PC-3 (cell line): ENCODE results near the gene PDE2A. TPM values are rescaled to one million over a fixed set of nuclear protein-coding genes. Genes with fewer than 3 reads are reported as not detected.

ENCODE experiments used
- ATAC-seq: fragments of 200-7000 bp; cut with Tn5 transposase; 2 replicates; pipeline ENCODE4 v1.9.1; 2020; ENCODE audit warnings: mild to moderate bottlenecking, moderate library complexity
- BruUV-seq: library from RNA; stranded (reverse); fragments of 400-500 nt; replicated peaks from 2 replicates; lab custom pipeline; 2021; lab: Mats Ljungman, UMichigan
- CTCF ChIA-PET: fragments of 300-600 bp; sonication (Branson Sonifier 250); formaldehyde crosslinking; loops from one replicate; lab custom pipeline; 2022; ENCODE audit warnings: antibody characterized with exemption; lab: Charles Lee
- POLR2A ChIA-PET: fragments of 300-600 bp; sonication (Branson Sonifier 250); formaldehyde crosslinking; loops from one replicate; lab custom pipeline; 2022; ENCODE audit warnings: antibody characterized with exemption; ENCODE audit not compliant: unreplicated experiment; lab: Charles Lee
- DNase-seq: peaks from one replicate; pipeline ENCODE4 v3.0.0-alpha.2; 2015
- H2AFZ ChIP-seq: fragments of 300-600 bp; sonication (generic); 2 replicates; pipeline ENCODE4 v1.6.0; 2016; ENCODE audit warnings: antibody characterized with exemption, low read length
- H3F3A ChIP-seq: fragments of 300-600 bp; sonication (generic); one replicate; pipeline ENCODE4 v1.6.0; 2017; ENCODE audit warnings: antibody characterized with exemption, low read length, control low read depth, mild to moderate bottlenecking; ENCODE audit not compliant: unreplicated experiment
- H3K27ac ChIP-seq: fragments of 300-600 bp; sonication (generic); 2 replicates; pipeline ENCODE4 v1.5.1; 2016; ENCODE audit warnings: mild to moderate bottlenecking, low read length
- H3K27me3 ChIP-seq: fragments of 300-600 bp; sonication (generic); 2 replicates; pipeline ENCODE4 v1.6.1; 2016; ENCODE audit warnings: low read length, mixed read lengths
- H3K36me3 ChIP-seq: fragments of 300-600 bp; sonication (generic); 2 replicates; pipeline ENCODE4 v1.6.1; 2016; ENCODE audit warnings: low read depth, mixed run types, low read length, mixed read lengths
- H3K4me1 ChIP-seq: fragments of 300-600 bp; sonication (generic); 2 replicates; pipeline ENCODE4 v1.5.1; 2016; ENCODE audit warnings: low read length; ENCODE audit not compliant: insufficient read depth
- H3K4me2 ChIP-seq: fragments of 300-600 bp; sonication (generic); 2 replicates; pipeline ENCODE4 v1.6.0; 2016; ENCODE audit warnings: low read length
- H3K4me3 ChIP-seq: fragments of 300-600 bp; sonication (generic); 2 replicates; pipeline ENCODE4 v1.5.1; 2016; ENCODE audit warnings: mild to moderate bottlenecking, low read length, mixed read lengths
- H3K79me2 ChIP-seq: fragments of 300-600 bp; sonication (generic); 2 replicates; pipeline ENCODE4 v1.6.1; 2017; ENCODE audit warnings: low read length, mixed read lengths
- H3K9ac ChIP-seq: fragments of 300-600 bp; sonication (generic); 2 replicates; pipeline ENCODE4 v1.6.0; 2016; ENCODE audit warnings: mild to moderate bottlenecking, low read length
- H3K9me2 ChIP-seq: fragments of 300-600 bp; sonication (generic); replicated peaks from 2 replicates; pipeline ENCODE4 v1.6.1; 2016; ENCODE audit warnings: mixed run types, low read length, mixed read lengths
- H3K9me3 ChIP-seq: fragments of 300-600 bp; sonication (generic); 2 replicates; pipeline ENCODE4 v1.6.1; 2016; ENCODE audit warnings: low read length, mixed read lengths
- H4K20me1 ChIP-seq: fragments of 300-600 bp; sonication (generic); 2 replicates; pipeline ENCODE4 v1.6.1; 2016; ENCODE audit warnings: low read length, mixed read lengths
- CTCF ChIP-seq: fragments of 300-600 bp; sonication (generic); conservative IDR thresholded peaks from 2 replicates; pipeline ENCODE4 v1.5.1; 2017; ENCODE audit warnings: antibody characterized with exemption, low read depth, mild to moderate bottlenecking, low read length
- EZH2 ChIP-seq: fragments of 300-600 bp; sonication (generic); IDR thresholded peaks from one replicate; pipeline ENCODE4 v1.6.1; 2017; ENCODE audit warnings: antibody characterized with exemption, mild to moderate bottlenecking, low read length; ENCODE audit not compliant: unreplicated experiment
- EZH2phosphoT487 ChIP-seq: fragments of 300-600 bp; sonication (generic); IDR thresholded peaks from 2 replicates; pipeline ENCODE4 v1.6.1; 2018; ENCODE audit warnings: mild to moderate bottlenecking, antibody characterized with exemption, low read length, borderline replicate concordance
- intact Hi-C: fragments of 100-400 bp; cut with micrococcal nuclease; formaldehyde crosslinking; loops from 2 replicates; pipeline ENCODE4 v1.9.0; 2023
- total RNA-seq: library from RNA; depleted of rRNA; stranded (reverse); fragments of >200 nt; gene quantifications from 2 replicates; pipeline ENCODE4 v1.2.3, GENCODE V29; 2014

PDE2A gene
- total RNA-seq, 1 experiment from 2014 or later = 2.6 TPM

GRCh38 chr11:72655896-72656464 is 18.2 kb downstream of the PDE2A start:
- no peak for TF ChIP-seq EZH2phosphoT487
- TF ChIP-seq EZH2 = no peak
- TF ChIP-seq CTCF = no peak
- BruUV-seq = no TSS peak

GRCh38 chr11:72655014-72655413 is 19.2 kb downstream of the PDE2A start:
- Histone ChIP-seq H4K20me1 (no peaks in the 10 kb centered on the region), H3K36me3 (no peaks in the 10 kb centered on the region), H3K27ac (no peak overlapping the region), H3K4me3 (no peak overlapping the region), H3K4me1 (no peaks in the 10 kb centered on the region), H3K9me3 (no peaks in the 10 kb centered on the region), H3K9me2 (no peaks in the 10 kb centered on the region), H3K4me2 (no peak overlapping the region), H3K27me3 (no peaks in the 10 kb centered on the region), H3F3A (no peaks in the 10 kb centered on the region), H2AFZ (no peak overlapping the region), H3K79me2 (no peaks in the 10 kb centered on the region), H3K9ac (no peak overlapping the region)
- DNase-seq (no peak), ATAC-seq (no peak)
- BruUV-seq = no TSS peak
- intact Hi-C loops = no loop called here
- TF ChIP-seq EZH2phosphoT487 (no peak), EZH2 (no peak), CTCF (no peak)
- CTCF ChIA-PET = no interaction called here
- POLR2A ChIA-PET = no interaction called here

More at GRCh38 chr11:72655896-72656464, 18.2 kb downstream of the PDE2A start:
- Histone ChIP-seq H3K4me1 (no peaks in the 10 kb centered on the region), H3F3A (no peaks in the 10 kb centered on the region), H3K36me3 (no peaks in the 10 kb centered on the region), H3K9me2 (no peaks in the 10 kb centered on the region), H3K4me3 (no peak overlapping the region), H3K27me3 (0 out of 2 replicates have a peak, but pooled peaks cover 8% of the 10 kb centered on the region), H3K4me2 (no peak overlapping the region), H4K20me1 (no peaks in the 10 kb centered on the region), H2AFZ (no peak overlapping the region), H3K9ac (no peak overlapping the region), H3K9me3 (no peaks in the 10 kb centered on the region), H3K79me2 (no peaks in the 10 kb centered on the region), H3K27ac (no peak overlapping the region)
- DNase-seq (no peak), ATAC-seq (no peak)
- POLR2A ChIA-PET = no interaction called here
- CTCF ChIA-PET = no interaction called here
- intact Hi-C loops = no loop called here

- H3K79me2 ChIP-seq = no peaks in the 10 kb centered on the region
- no peak for TF ChIP-seq EZH2
- no peak for TF ChIP-seq CTCF
- TF ChIP-seq EZH2phosphoT487 = no peak
- H3K4me1 ChIP-seq = no peaks in the 10 kb centered on the region
- no peak overlapping the region for H3K4me3 ChIP-seq
- no peak overlapping the region for H3K4me2 ChIP-seq
- no peak overlapping the region for H2AFZ ChIP-seq
- no peaks in the 10 kb centered on the region for H4K20me1 ChIP-seq
- no peaks in the 10 kb centered on the region for H3K9me3 ChIP-seq
- no peaks in the 10 kb centered on the region for H3K27me3 ChIP-seq
- POLR2A ChIA-PET = no interaction called here
- CTCF ChIA-PET = no interaction called here
- H3K9me2 ChIP-seq = no peaks in the 10 kb centered on the region
- no peak overlapping the region for H3K9ac ChIP-seq
- DNase-seq (no peak), ATAC-seq (no peak)
- no peaks in the 10 kb centered on the region for H3K36me3 ChIP-seq
- no TSS peak for BruUV-seq
- intact Hi-C loops = no loop called here
- H3K27ac ChIP-seq = no peak overlapping the region
- H3F3A ChIP-seq = no peaks in the 10 kb centered on the region
Measured at GRCh38 chr11:72653649-72654048, 20.6 kb downstream of the PDE2A start.
